ENCODE measurements around the gene DNAL1.

The DNAL1 gene

DNA sequence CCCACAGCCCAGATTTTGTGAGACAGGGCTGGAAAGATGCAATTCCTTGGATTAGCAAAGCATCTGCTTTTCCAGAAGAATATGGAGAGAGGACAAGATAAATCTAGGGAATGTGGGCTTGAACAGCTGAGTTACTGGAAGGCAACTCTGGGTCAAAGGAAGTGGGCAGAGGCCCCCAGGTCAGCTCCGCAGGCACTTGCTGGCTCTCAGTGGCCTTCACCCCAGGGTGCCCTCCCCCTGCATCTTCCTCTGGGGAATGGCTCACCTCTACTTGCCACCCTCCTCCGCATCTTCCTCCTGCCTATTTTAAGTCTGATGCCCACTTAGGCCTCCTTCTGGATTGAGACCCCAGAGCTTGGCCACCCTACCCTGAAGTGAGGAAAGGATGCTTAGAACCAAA, 79.9 kb downstream of the DNAL1 start:
- no peak overlapping the region for H3K9ac ChIP-seq (ENCODE audit: low read length)
- no peaks in the 10 kb centered on the region for H3K27me3 ChIP-seq (ENCODE audit: insufficient read depth, low read length)
- H3K9me3 ChIP-seq (ENCODE audit: low read length), result no peaks in the 10 kb centered on the region
- H2AFZ ChIP-seq (ENCODE audit: low read length), result no peak overlapping the region
- H3K36me3 ChIP-seq (ENCODE audit: insufficient read depth, low read length), result peaks cover 97% of the 10 kb centered on the region
- no peak overlapping the region for H3K4me2 ChIP-seq (ENCODE audit: low read length)
- H3K27ac ChIP-seq (ENCODE audit: low read depth, low read length, poor library complexity, severe bottlenecking), result no peak overlapping the region
- H4K20me1 ChIP-seq (ENCODE audit: insufficient read depth, low read length), result no peaks in the 10 kb centered on the region
- H3F3A ChIP-seq (ENCODE audit: insufficient read depth, low read length), result no peaks in the 10 kb centered on the region
- H3K4me1 ChIP-seq (ENCODE audit: insufficient read depth, low read length, severe bottlenecking), result no peaks in the 10 kb centered on the region
- H3K79me2 ChIP-seq (ENCODE audit: insufficient read depth, low read length), result no peaks in the 10 kb centered on the region
- no peaks in the 10 kb centered on the region for H3K9me2 ChIP-seq (ENCODE audit: low read depth, low read length)
- no peak for TF ChIP-seq EZH2 (IDR thresholded peaks at IDR 0.05; ENCODE audit: borderline replicate concordance, low read length)
- TF ChIP-seq, protein P1, sequence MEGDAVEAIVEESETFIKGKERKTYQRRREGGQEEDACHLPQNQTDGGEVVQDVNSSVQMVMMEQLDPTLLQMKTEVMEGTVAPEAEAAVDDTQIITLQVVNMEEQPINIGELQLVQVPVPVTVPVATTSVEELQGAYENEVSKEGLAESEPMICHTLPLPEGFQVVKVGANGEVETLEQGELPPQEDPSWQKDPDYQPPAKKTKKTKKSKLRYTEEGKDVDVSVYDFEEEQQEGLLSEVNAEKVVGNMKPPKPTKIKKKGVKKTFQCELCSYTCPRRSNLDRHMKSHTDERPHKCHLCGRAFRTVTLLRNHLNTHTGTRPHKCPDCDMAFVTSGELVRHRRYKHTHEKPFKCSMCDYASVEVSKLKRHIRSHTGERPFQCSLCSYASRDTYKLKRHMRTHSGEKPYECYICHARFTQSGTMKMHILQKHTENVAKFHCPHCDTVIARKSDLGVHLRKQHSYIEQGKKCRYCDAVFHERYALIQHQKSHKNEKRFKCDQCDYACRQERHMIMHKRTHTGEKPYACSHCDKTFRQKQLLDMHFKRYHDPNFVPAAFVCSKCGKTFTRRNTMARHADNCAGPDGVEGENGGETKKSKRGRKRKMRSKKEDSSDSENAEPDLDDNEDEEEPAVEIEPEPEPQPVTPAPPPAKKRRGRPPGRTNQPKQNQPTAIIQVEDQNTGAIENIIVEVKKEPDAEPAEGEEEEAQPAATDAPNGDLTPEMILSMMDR (IDR thresholded peaks at IDR 0.05; ENCODE audit: low read length), result no peak
- H3K4me3 ChIP-seq (ENCODE audit: low read depth, low read length, poor library complexity, severe bottlenecking), result no peak overlapping the region

DNA sequence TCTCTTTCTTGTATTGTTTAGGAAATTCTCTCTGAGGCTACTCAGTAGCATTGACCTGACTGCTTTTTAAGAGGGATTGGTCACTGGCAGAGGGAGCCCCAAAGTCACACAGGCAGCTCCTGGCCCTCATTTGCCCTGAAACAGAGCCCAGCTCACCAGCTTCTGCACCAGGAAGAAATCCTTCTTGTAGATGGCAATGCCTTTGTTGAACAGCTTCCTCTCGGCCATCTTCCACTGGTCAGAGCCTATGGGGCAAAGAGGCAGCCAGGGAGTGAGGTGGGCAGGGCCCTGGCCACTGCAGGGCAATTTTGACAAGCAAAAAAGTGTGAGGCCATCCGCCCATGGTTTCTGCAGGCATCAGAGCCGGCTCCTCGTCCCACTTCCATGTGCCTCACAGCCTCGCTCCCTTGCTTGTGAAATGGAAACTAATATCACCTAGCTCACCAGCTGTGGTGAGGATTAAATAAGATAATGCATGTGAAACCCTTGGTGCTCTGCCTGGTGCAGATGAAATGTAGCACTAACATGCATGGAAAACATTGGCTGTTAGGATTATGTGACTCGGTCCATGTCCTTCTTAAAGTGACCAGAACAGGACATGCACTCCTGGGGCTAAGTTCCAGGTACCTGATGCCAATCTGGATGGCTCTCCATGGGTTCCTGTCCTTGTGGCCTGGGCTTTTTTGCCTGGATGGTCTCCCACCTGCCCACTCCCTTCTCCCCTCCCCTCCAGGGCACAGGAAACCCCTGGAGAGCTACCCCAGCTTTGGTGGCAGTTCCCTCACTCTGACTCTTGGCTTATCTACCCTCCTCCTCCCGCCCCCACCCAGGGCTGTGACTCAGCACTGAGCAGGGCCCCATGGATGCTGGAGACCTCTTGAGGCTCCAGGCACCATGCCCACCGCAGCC, 80.6 kb downstream of the DNAL1 start:
- no peak for TF ChIP-seq EZH2 (IDR thresholded peaks at IDR 0.05; ENCODE audit: borderline replicate concordance, low read length)
- TF ChIP-seq, protein P1 (IDR thresholded peaks at IDR 0.05; ENCODE audit: low read length), result no peak

GRCh38 chr14:73726025-73726961, 81.5 kb downstream of the DNAL1 start:
- no peaks in the 10 kb centered on the region for H3K79me2 ChIP-seq (ENCODE audit: insufficient read depth, low read length)
- H3K27ac ChIP-seq (ENCODE audit: low read depth, low read length, poor library complexity, severe bottlenecking), result no peak overlapping the region
- TF ChIP-seq, protein P1 (IDR thresholded peaks at IDR 0.05; ENCODE audit: low read length), result no peak
- no peak for TF ChIP-seq EZH2 (IDR thresholded peaks at IDR 0.05; ENCODE audit: borderline replicate concordance, low read length)
- no peaks in the 10 kb centered on the region for H3K9me3 ChIP-seq (ENCODE audit: low read length)
- no peak overlapping the region for H3K9ac ChIP-seq (ENCODE audit: low read length)
- no peaks in the 10 kb centered on the region for H4K20me1 ChIP-seq (ENCODE audit: insufficient read depth, low read length)
- no peaks in the 10 kb centered on the region for H3K9me2 ChIP-seq (ENCODE audit: low read depth, low read length)
- no peaks in the 10 kb centered on the region for H3F3A ChIP-seq (ENCODE audit: insufficient read depth, low read length)
- H2AFZ ChIP-seq (ENCODE audit: low read length), result no peak overlapping the region
- peaks cover 99% of the 10 kb centered on the region for H3K36me3 ChIP-seq (ENCODE audit: insufficient read depth, low read length)
- H3K27me3 ChIP-seq (ENCODE audit: insufficient read depth, low read length), result no peaks in the 10 kb centered on the region
- H3K4me1 ChIP-seq (ENCODE audit: insufficient read depth, low read length, severe bottlenecking), result no peaks in the 10 kb centered on the region
- H3K4me2 ChIP-seq (ENCODE audit: low read length), result no peak overlapping the region
- H3K4me3 ChIP-seq (ENCODE audit: low read depth, low read length, poor library complexity, severe bottlenecking), result no peak overlapping the region

More for the DNA sequence above, 80.6 kb downstream of the DNAL1 start:
- Histone ChIP-seq H2AFZ (ENCODE audit: low read length) (no peak overlapping the region), H3K4me2 (ENCODE audit: low read length) (no peak overlapping the region), H3K4me1 (ENCODE audit: insufficient read depth, low read length, severe bottlenecking) (no peaks in the 10 kb centered on the region), H4K20me1 (ENCODE audit: insufficient read depth, low read length) (no peaks in the 10 kb centered on the region), H3K27ac (ENCODE audit: low read depth, low read length, poor library complexity, severe bottlenecking) (no peak overlapping the region), H3K36me3 (ENCODE audit: insufficient read depth, low read length) (peaks cover 99% of the 10 kb centered on the region), H3K27me3 (ENCODE audit: insufficient read depth, low read length) (no peaks in the 10 kb centered on the region), H3F3A (ENCODE audit: insufficient read depth, low read length) (no peaks in the 10 kb centered on the region), H3K9me2 (ENCODE audit: low read depth, low read length) (no peaks in the 10 kb centered on the region), H3K9me3 (ENCODE audit: low read length) (no peaks in the 10 kb centered on the region), H3K4me3 (ENCODE audit: low read depth, low read length, poor library complexity, severe bottlenecking) (no peak overlapping the region), H3K79me2 (ENCODE audit: insufficient read depth, low read length) (no peaks in the 10 kb centered on the region), H3K9ac (ENCODE audit: low read length) (no peak overlapping the region)
